Vagina (tissue), 2 donors: ENCODE data around the gene PMPCA.

ENCODE experiments used
- CTCF ChIP-seq, 3 experiments: fragments of 450-650 bp in 2 of 3; fragments of 200-600 bp in 1 of 3; sonication (generic) in 1 of 3; IDR thresholded peaks; one replicate each; pipeline ENCODE4 v1.5.1; 2017 to 2019; ENCODE audit warnings: antibody characterized with exemption in 3 of 3, mild to moderate bottlenecking in 2 of 3, moderate library complexity in 2 of 3
- POLR2A ChIP-seq, 2 donors: fragments of 450-650 bp; IDR thresholded peaks; one replicate each; pipeline ENCODE4 v1.6.1; 2017; ENCODE audit warnings: antibody characterized with exemption in 2 of 2, mild to moderate bottlenecking in 2 of 2, moderate library complexity in 2 of 2

- TF ChIP-seq CTCF (IDR thresholded peaks at IDR 0.05): no peak
- no peak for TF ChIP-seq POLR2A (IDR thresholded peaks at IDR 0.05)
These were observed 59.9 kb downstream of the PMPCA start for GRCh38 chr9:136470356-136470755.
